Stomach (tissue), 4 donors: Measurements from ENCODE around the gene PTPRM.

Source experiments
- EP300 ChIP-seq: sonication (generic); formaldehyde crosslinking; IDR thresholded peaks from one replicate; pipeline ENCODE4 v1.6.1; 2017; ENCODE audit warnings: antibody characterized with exemption
- POLR2A ChIP-seq, 4 donors: fragments of 450-650 bp; IDR thresholded peaks; one replicate each; pipeline ENCODE4 v1.6.1; 2016; ENCODE audit warnings: antibody characterized with exemption in 4 of 4, control low read depth in 2 of 4, mild to moderate bottlenecking in 1 of 4, moderate library complexity in 1 of 4
- POLR2AphosphoS5 ChIP-seq, 3 donors: sonication (generic); formaldehyde crosslinking; IDR thresholded peaks; one replicate each; pipeline ENCODE4 v1.6.1; 2016; ENCODE audit warnings: antibody characterized with exemption in 3 of 3
- TF ChIP-seq, protein P1 (sequence below), 7 experiments: fragments of 450-650 bp in 4 of 7; fragments of 200-600 bp in 3 of 7; sonication (generic) in 3 of 7; IDR thresholded peaks; one replicate each; pipeline ENCODE4 v1.5.1; 2016 to 2019; ENCODE audit warnings: antibody characterized with exemption in 7 of 7, control low read depth in 2 of 7, mild to moderate bottlenecking in 1 of 7

DNA sequence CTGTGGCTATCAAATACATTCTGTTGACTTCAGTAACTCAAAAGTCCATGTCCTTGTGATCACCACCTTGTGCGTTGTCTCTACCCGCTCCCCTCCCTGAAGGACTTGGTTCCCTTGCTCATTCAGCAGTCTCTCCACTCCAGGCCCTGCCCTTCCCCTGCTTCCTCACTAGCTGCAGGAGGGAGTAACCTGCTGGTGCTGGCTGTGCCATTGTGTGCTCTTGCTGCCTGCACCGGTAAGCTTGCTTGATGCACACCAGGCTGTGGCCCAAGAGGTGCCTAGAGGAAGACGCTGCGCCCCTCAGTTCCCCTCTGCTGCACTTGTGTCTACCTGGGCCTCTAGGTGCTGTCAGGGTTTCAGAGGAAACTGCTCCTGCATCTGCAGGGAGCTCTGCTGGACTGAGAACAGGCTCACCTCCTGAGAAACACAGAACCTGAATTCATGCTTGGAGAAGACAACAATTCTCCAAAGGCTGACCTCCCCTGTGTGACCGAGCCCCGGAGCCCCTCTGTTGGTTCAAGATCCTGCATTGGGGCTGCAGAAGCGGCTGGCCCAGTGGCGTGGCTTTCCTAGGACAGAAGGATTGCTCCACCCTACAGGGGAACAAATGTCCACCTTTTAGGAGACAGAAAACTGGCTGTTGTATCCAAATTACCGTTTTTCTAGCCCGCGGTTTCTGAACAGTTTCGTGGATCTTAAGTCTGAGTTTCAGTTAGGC is 33.6 kb downstream of the PTPRM start:
- TF ChIP-seq EP300 (no peak), POLR2AphosphoS5 (IDR thresholded peaks at IDR 0.05) (no peak), POLR2A (IDR thresholded peaks at IDR 0.05) (no peak)
- TF ChIP-seq, protein P1, sequence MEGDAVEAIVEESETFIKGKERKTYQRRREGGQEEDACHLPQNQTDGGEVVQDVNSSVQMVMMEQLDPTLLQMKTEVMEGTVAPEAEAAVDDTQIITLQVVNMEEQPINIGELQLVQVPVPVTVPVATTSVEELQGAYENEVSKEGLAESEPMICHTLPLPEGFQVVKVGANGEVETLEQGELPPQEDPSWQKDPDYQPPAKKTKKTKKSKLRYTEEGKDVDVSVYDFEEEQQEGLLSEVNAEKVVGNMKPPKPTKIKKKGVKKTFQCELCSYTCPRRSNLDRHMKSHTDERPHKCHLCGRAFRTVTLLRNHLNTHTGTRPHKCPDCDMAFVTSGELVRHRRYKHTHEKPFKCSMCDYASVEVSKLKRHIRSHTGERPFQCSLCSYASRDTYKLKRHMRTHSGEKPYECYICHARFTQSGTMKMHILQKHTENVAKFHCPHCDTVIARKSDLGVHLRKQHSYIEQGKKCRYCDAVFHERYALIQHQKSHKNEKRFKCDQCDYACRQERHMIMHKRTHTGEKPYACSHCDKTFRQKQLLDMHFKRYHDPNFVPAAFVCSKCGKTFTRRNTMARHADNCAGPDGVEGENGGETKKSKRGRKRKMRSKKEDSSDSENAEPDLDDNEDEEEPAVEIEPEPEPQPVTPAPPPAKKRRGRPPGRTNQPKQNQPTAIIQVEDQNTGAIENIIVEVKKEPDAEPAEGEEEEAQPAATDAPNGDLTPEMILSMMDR (IDR thresholded peaks at IDR 0.05), result no peak
